Vagina (tissue), 2 donors: ENCODE measurements around the gene SPIRE2.

ENCODE experiments used
- POLR2AphosphoS5 ChIP-seq, 2 donors: sonication (generic); formaldehyde crosslinking; IDR thresholded peaks; one replicate each; pipeline ENCODE4 v1.9.0; 2017; ENCODE audit warnings: antibody characterized with exemption in 2 of 2, mild to moderate bottlenecking in 2 of 2, low read depth in 1 of 2; ENCODE audit not compliant: insufficient read depth in 1 of 2
- TF ChIP-seq, protein P1 (sequence below), 3 experiments: fragments of 450-650 bp in 2 of 3; fragments of 200-600 bp in 1 of 3; sonication (generic) in 1 of 3; IDR thresholded peaks; one replicate each; pipeline ENCODE4 v1.5.1; 2017 to 2019; ENCODE audit warnings: antibody characterized with exemption in 3 of 3, mild to moderate bottlenecking in 2 of 3, moderate library complexity in 2 of 3

DNA sequence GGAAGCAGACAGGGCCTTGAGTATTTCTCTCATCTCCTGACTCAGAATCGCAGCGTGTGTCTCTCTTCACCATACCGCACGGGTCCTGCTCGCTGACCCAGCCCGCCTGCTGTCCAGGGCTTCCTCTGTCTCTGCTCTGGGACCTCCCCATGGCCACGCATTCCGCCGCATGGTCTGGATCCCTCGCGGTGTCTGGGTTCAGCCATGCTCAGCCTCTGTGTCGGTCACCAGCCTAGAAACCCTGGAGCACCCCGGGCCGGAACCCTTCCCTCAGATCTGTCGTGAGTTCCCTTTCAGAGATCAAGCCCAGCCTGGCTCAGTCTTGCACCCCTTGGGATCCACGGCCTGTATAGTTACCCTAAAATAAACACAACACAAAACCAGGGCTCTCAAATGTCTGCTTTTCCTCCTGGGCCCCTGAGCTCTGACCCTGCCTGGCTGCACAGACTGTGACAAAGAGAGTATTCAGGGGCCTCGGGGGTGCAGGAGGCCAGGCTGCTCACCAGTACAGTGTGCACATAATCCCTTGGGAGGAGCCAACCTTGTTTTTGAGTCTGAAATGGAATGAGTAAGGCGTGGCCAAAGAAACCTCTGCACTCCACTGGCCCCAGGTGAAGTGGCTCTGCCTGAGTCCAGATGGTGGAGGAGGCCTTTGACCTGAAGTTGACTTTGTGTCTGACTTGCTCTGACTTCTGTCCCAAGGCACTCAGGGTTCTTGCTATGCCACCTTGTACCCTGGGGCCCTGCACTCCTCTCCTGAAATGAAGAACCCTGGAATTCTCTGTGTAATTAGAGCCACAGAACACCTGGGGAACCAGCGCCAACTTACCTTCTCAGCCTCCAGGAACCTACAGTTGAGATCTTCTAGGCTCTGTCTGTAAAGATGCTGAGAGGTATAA is 5.8 kb upstream of the SPIRE2 start:
- TF ChIP-seq, protein P1, sequence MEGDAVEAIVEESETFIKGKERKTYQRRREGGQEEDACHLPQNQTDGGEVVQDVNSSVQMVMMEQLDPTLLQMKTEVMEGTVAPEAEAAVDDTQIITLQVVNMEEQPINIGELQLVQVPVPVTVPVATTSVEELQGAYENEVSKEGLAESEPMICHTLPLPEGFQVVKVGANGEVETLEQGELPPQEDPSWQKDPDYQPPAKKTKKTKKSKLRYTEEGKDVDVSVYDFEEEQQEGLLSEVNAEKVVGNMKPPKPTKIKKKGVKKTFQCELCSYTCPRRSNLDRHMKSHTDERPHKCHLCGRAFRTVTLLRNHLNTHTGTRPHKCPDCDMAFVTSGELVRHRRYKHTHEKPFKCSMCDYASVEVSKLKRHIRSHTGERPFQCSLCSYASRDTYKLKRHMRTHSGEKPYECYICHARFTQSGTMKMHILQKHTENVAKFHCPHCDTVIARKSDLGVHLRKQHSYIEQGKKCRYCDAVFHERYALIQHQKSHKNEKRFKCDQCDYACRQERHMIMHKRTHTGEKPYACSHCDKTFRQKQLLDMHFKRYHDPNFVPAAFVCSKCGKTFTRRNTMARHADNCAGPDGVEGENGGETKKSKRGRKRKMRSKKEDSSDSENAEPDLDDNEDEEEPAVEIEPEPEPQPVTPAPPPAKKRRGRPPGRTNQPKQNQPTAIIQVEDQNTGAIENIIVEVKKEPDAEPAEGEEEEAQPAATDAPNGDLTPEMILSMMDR (IDR thresholded peaks at IDR 0.05), result no peak
- no peak for TF ChIP-seq POLR2AphosphoS5 (IDR thresholded peaks at IDR 0.05; ENCODE audit: insufficient read depth in 1 of 2, low read depth in 1 of 2)
